ENCODE data around the gene CCDC144A.
"Not testable (repeated sequence)": the region's sequence is repeated elsewhere in the genome, so short reads cannot be mapped to it uniquely, and the experiment has no call there.

The CCDC144A gene

DNA sequence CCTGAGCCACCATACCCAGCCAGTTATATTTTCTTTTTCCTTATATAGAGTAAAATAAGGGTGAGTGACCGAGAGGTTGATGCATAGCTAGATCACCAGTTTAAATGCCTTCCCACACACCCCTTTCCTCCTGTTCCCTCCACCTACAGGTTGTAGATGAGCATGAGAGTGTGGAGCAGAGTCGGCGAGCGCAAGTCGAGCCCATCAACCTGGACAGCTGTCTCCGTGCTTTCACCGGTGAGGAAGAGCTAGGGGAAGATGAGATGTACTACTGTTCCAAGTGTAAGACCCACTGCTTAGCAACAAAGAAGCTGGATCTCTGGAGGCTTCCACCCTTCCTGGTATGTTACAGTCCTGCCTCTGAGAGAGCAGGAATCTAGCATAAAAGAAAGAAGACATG, 105.9 kb downstream of the CCDC144A start:
- not testable (repeated sequence) for H3K36me3 ChIP-seq (ENCODE audit: control insufficient read depth in 2 of 2, insufficient read depth in 2 of 2, low read length in 2 of 2); H3K9ac ChIP-seq (ENCODE audit: low read length in 2 of 2)

DNA sequence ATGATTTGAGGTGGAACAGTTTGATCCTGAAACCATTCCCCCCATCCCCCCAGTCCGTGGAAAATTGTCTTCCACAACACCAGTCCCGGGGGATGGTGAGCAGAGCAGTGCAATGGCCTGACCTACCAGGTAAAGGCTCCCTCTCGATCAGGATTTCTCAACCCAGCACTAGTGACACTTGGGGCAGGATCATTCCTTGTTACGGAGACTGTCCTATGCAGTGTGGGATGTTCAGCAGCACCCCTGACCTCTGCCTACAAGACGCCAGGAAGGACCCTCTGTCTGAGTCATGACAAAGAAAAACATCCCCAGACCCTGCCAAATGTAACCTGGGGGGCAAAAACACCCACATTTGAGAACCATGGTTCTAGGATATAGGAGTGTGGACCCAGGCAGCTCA, 114.8 kb downstream of the CCDC144A start:
- H3K27ac ChIP-seq (ENCODE audit: low read length); H3K36me3 ChIP-seq (ENCODE audit: control insufficient read depth in 2 of 2, insufficient read depth in 2 of 2, low read length in 2 of 2); H3K4me3 ChIP-seq (ENCODE audit: low read length in 2 of 2); H3K9ac ChIP-seq (ENCODE audit: low read length in 2 of 2); H3K27me3 ChIP-seq (ENCODE audit: control insufficient read depth in 1 of 2, insufficient read depth in 2 of 2, low read length in 2 of 2); H3K9me3 ChIP-seq (ENCODE audit: control insufficient read depth in 2 of 2, low read length in 2 of 2); H3K4me1 ChIP-seq (ENCODE audit: control insufficient read depth, insufficient read depth, low read length): not testable (repeated sequence)

More for the DNA sequence above, 105.9 kb downstream of the CCDC144A start:
- H3K27ac ChIP-seq (ENCODE audit: low read length); H3K4me3 ChIP-seq (ENCODE audit: low read length in 2 of 2); H3K4me1 ChIP-seq (ENCODE audit: control insufficient read depth, insufficient read depth, low read length); H3K27me3 ChIP-seq (ENCODE audit: control insufficient read depth in 1 of 2, insufficient read depth in 2 of 2, low read length in 2 of 2); H3K9me3 ChIP-seq (ENCODE audit: control insufficient read depth in 2 of 2, low read length in 2 of 2): not testable (repeated sequence)

DNA sequence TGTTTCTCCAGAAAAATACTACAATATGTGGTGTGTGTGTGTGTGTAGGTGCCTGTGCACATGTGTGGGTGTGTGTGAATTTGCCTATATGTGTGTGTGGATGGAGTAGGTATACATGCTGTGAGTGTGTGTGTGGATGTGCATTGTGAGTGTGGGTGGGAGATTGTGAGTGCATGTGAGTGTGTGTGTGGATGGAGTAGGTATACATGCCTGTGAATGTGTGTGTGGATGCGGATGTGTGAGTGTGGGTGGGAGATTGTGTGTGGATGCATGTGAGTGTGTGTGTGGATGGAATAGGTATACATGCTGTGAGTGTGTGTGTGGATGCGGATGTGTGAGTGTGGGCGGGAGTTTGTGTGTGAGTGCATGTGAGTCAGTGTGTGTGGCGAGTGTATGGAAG, 116.6 kb downstream of the CCDC144A start:
- not testable (repeated sequence) for H3K4me3 ChIP-seq (ENCODE audit: low read length in 2 of 2); H3K27me3 ChIP-seq (ENCODE audit: control insufficient read depth in 1 of 2, insufficient read depth in 2 of 2, low read length in 2 of 2); H3K27ac ChIP-seq (ENCODE audit: low read length); H3K9me3 ChIP-seq (ENCODE audit: control insufficient read depth in 2 of 2, low read length in 2 of 2); H3K4me1 ChIP-seq (ENCODE audit: control insufficient read depth, insufficient read depth, low read length); H3K9ac ChIP-seq (ENCODE audit: low read length in 2 of 2); H3K36me3 ChIP-seq (ENCODE audit: control insufficient read depth in 2 of 2, insufficient read depth in 2 of 2, low read length in 2 of 2)

DNA sequence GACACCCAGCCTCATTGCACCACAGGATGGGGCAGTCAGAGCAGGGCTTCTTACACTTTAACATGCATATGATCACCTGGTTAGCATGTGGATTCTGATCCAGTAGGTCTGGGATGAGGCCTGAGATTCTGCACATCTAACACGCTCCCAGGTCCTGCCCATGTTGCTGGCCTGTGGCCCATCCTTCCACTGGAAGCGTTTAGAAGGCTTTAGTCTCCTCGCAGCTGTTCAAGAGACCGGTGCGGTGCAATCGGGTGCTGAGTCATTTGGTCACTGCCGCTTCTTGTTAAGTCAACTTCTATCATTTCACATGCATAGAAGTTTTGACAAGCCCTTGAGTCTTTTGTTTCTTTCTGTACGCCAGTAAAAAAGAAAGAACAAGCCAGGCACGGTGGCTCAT, 117.6 kb downstream of the CCDC144A start:
- not testable (repeated sequence) for H3K36me3 ChIP-seq (ENCODE audit: control insufficient read depth in 2 of 2, insufficient read depth in 2 of 2, low read length in 2 of 2); H3K9me3 ChIP-seq (ENCODE audit: control insufficient read depth in 2 of 2, low read length in 2 of 2); H3K4me3 ChIP-seq (ENCODE audit: low read length in 2 of 2); H3K4me1 ChIP-seq (ENCODE audit: control insufficient read depth, insufficient read depth, low read length); H3K27ac ChIP-seq (ENCODE audit: low read length); H3K27me3 ChIP-seq (ENCODE audit: control insufficient read depth in 1 of 2, insufficient read depth in 2 of 2, low read length in 2 of 2); H3K9ac ChIP-seq (ENCODE audit: low read length in 2 of 2)

DNA sequence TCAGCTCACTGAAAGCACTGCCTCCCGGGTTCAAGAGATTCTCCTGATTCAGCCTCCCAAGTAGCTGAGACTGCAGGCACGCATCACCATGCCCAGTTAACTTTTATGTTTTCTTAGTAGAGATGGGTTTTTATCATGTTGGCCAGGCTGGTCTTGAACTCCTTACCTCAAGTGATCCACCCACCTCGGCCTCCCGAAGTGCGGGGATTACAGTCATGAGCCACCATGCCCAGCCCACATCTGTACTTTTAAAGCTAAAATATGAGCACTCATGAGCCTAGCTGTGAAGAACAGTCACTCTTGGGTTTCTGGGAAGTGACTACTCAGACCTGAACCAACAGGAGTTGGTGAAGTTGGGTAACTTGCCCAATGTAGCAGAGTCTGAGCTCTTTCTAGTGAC, 120.2 kb downstream of the CCDC144A start:
- not testable (repeated sequence) for H3K9ac ChIP-seq (ENCODE audit: low read length in 2 of 2); H3K27me3 ChIP-seq (ENCODE audit: control insufficient read depth in 1 of 2, insufficient read depth in 2 of 2, low read length in 2 of 2); H3K4me1 ChIP-seq (ENCODE audit: control insufficient read depth, insufficient read depth, low read length); H3K36me3 ChIP-seq (ENCODE audit: control insufficient read depth in 2 of 2, insufficient read depth in 2 of 2, low read length in 2 of 2); H3K27ac ChIP-seq (ENCODE audit: low read length); H3K4me3 ChIP-seq (ENCODE audit: low read length in 2 of 2); H3K9me3 ChIP-seq (ENCODE audit: control insufficient read depth in 2 of 2, low read length in 2 of 2)

DNA sequence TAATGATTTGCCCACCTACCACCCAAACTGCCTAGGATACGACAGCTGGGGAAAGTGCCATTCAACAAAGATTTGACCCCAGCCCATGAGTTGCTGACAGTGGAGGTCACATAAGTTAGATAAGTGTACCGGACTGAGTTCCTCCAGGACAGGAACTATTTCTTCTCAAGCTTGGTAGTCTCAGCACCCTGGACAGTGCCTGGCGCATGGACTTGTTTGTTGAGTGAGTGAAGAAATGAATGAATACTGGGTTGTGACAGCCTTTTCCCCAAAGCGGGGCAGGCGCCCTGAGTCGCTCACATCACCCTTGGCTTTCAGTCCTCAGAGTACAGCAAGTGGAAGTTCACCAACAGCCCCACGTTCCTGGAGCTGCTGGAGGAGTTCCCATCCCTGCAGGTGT, 122.1 kb downstream of the CCDC144A start:
- not testable (repeated sequence) for H3K4me1 ChIP-seq (ENCODE audit: control insufficient read depth, insufficient read depth, low read length); H3K27me3 ChIP-seq (ENCODE audit: control insufficient read depth in 1 of 2, insufficient read depth in 2 of 2, low read length in 2 of 2); H3K36me3 ChIP-seq (ENCODE audit: control insufficient read depth in 2 of 2, insufficient read depth in 2 of 2, low read length in 2 of 2); H3K4me3 ChIP-seq (ENCODE audit: low read length in 2 of 2); H3K27ac ChIP-seq (ENCODE audit: low read length); H3K9me3 ChIP-seq (ENCODE audit: control insufficient read depth in 2 of 2, low read length in 2 of 2); H3K9ac ChIP-seq (ENCODE audit: low read length in 2 of 2)

DNA sequence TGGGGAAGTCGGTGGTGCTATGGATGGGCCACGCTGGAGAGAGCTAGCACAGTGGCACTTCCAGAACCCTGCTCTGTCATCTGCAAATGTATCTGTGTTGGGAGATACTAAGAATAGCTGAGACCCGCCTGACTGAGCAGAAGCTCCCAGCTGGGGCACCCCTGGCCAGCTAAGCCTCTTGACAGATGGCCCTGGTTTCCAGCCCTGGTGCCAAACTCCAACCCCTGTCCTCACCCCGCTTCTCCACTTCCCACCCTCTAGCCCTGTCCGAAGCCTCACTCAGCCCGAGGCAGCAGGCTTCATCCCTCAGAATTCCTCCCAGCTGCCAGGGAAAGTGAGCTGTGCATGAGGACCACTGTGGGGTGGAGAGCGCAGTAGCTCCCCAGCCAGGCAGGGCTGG, 124.4 kb downstream of the CCDC144A start:
- Histone ChIP-seq H3K4me3 (ENCODE audit: low read length in 2 of 2) (no peak overlapping the region), H3K27ac (ENCODE audit: low read length) (no peak overlapping the region), H3K27me3 (ENCODE audit: control insufficient read depth in 1 of 2, insufficient read depth in 2 of 2, low read length in 2 of 2) (peaks cover 0 to 2% of the 10 kb centered on the region in 2 donors), H3K9me3 (ENCODE audit: control insufficient read depth in 2 of 2, low read length in 2 of 2) (no peaks in the 10 kb centered on the region), H3K9ac (ENCODE audit: low read length in 2 of 2) (no peak overlapping the region), H3K4me1 (ENCODE audit: control insufficient read depth, insufficient read depth, low read length) (peaks cover 1% of the 10 kb centered on the region), H3K36me3 (ENCODE audit: control insufficient read depth in 2 of 2, insufficient read depth in 2 of 2, low read length in 2 of 2) (no peaks in the 10 kb centered on the region)

DNA sequence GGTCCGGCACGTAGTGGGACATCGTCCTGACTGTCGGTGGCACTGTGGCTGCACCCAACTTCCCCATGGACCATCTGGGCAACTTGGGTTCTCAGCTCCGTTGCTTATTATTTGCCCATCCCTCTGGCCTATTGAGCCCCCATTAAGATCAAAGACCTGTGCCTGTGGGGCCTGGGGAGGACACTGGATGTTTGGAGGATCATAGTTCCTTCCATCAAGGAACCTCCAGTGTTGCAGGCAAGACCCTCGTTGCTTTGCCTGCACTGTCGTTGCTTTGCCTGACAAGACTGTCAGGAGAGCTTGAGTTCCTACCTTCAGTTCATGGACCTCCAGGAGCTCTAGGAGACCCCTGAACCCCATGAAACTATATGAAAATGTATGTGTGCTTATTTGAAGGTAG, 127.2 kb downstream of the CCDC144A start:
- no peaks in the 10 kb centered on the region for H3K36me3 ChIP-seq (ENCODE audit: control insufficient read depth in 2 of 2, insufficient read depth in 2 of 2, low read length in 2 of 2)
- H3K4me3 ChIP-seq (ENCODE audit: low read length in 2 of 2), result no peak overlapping the region
- peaks cover 19% of the 10 kb centered on the region for H3K4me1 ChIP-seq (ENCODE audit: control insufficient read depth, insufficient read depth, low read length)
- H3K9me3 ChIP-seq (ENCODE audit: control insufficient read depth in 2 of 2, low read length in 2 of 2), result no peaks in the 10 kb centered on the region
- peaks cover 0 to 2% of the 10 kb centered on the region in 2 donors for H3K27me3 ChIP-seq (ENCODE audit: control insufficient read depth in 1 of 2, insufficient read depth in 2 of 2, low read length in 2 of 2)
- H3K9ac ChIP-seq (ENCODE audit: low read length in 2 of 2), result no peak overlapping the region
- H3K27ac ChIP-seq (ENCODE audit: low read length), result no peak overlapping the region

DNA sequence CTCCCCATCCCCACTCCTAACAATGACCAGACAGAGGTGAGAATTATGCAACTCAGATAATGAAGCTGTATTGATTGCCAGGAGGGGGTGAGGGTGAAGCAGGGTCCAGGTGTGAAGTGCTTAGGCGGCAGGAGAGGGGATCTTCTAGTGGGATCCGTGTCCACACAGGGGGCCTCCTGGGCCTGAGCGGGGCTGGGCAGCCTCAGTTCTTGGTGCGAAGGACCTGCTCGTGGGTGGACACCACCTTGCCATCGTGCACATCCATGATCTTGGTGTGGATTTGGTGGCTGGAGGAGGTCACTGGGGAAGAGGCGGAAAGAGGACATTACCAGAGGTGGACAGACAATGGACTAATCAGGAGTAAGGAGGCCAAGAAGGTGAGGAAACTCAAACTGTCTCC, 127.9 kb downstream of the CCDC144A start:
- not testable (repeated sequence) for H3K27me3 ChIP-seq (ENCODE audit: control insufficient read depth in 1 of 2, insufficient read depth in 2 of 2, low read length in 2 of 2); H3K9me3 ChIP-seq (ENCODE audit: control insufficient read depth in 2 of 2, low read length in 2 of 2)

DNA sequence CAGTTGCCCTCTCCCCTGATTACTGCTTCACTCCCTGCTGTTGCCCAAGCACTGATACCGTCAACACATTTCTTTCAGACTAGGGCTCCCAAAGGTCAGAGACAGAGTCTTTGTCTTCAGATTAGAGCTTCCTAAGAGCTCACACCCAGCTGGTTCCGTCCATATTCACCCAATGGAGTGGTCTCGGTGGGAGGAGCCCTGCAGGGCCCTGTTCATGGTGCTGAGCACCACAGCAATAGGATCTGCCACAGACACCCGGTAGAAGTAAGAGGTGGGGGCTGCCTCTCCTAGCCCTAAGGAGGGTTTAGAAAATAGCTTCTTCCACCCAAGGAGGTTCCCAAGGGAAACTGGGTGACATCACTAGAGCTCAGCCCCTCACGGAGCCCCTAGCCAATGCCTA, 128.3 kb downstream of the CCDC144A start:
- H3K27ac ChIP-seq (ENCODE audit: low read length), result no peak overlapping the region
- H3K27me3 ChIP-seq (ENCODE audit: control insufficient read depth in 1 of 2, insufficient read depth in 2 of 2, low read length in 2 of 2), result peaks cover 0 to 2% of the 10 kb centered on the region in 2 donors
- H3K4me1 ChIP-seq (ENCODE audit: control insufficient read depth, insufficient read depth, low read length), result peaks cover 19% of the 10 kb centered on the region
- no peak overlapping the region for H3K4me3 ChIP-seq (ENCODE audit: low read length in 2 of 2)
- H3K36me3 ChIP-seq (ENCODE audit: control insufficient read depth in 2 of 2, insufficient read depth in 2 of 2, low read length in 2 of 2), result no peaks in the 10 kb centered on the region
- H3K9ac ChIP-seq (ENCODE audit: low read length in 2 of 2), result no peak overlapping the region
- no peaks in the 10 kb centered on the region for H3K9me3 ChIP-seq (ENCODE audit: control insufficient read depth in 2 of 2, low read length in 2 of 2)

More for the DNA sequence above, 127.9 kb downstream of the CCDC144A start:
- peaks cover 19% of the 10 kb centered on the region for H3K4me1 ChIP-seq (ENCODE audit: control insufficient read depth, insufficient read depth, low read length)
- not testable (repeated sequence) for H3K36me3 ChIP-seq (ENCODE audit: control insufficient read depth in 2 of 2, insufficient read depth in 2 of 2, low read length in 2 of 2); H3K4me3 ChIP-seq (ENCODE audit: low read length in 2 of 2); H3K9ac ChIP-seq (ENCODE audit: low read length in 2 of 2); H3K27ac ChIP-seq (ENCODE audit: low read length)

DNA sequence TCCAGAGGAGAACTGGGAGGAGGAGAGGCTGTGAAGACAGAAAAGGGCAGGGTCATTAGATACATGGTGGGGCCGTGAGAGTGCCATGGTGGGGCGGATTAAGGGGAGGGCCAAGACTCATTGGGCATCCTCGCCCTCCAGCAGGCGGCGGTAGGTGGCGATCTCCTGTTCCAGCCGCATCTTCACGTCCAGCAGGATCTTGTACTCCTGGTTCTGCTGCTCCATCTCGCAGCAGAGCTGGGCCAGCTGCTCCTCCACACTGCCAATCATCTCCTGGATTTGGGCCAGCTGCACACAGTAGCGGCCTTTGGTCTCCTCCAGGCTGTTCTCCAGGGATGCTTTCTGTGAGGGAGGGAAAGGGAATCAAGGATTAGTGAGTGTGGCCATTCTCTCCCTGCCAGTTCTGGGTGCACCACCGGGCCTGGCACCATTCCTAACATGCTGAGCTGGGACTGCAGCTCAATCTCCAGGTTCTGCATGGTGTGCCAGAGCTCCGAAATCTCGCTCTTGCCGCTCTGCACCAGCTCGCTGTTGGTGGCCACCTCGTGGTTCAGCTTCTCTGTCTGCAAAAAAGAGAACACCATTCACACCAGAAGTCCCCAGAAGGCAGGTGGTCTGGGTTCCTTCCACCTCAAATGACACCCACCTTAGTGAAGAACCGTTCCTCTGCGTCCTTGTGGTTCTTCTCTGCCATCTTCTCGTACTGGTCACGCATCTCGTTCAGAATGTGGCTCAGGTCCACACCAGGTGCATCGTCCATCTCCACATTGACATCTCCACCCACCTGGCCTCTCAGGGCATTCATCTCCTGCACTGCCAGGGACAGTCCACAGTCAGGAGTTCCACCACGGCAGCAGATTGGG, 129.0 kb downstream of the CCDC144A start:
- no peaks in the 10 kb centered on the region for H3K36me3 ChIP-seq (ENCODE audit: control insufficient read depth in 2 of 2, insufficient read depth in 2 of 2, low read length in 2 of 2)
- no peak overlapping the region for H3K9ac ChIP-seq (ENCODE audit: low read length in 2 of 2)
- H3K4me3 ChIP-seq (ENCODE audit: low read length in 2 of 2), result no peak overlapping the region
- peaks cover 0 to 2% of the 10 kb centered on the region in 2 donors for H3K27me3 ChIP-seq (ENCODE audit: control insufficient read depth in 1 of 2, insufficient read depth in 2 of 2, low read length in 2 of 2)
- H3K27ac ChIP-seq (ENCODE audit: low read length), result no peak overlapping the region
- peaks cover 19% of the 10 kb centered on the region for H3K4me1 ChIP-seq (ENCODE audit: control insufficient read depth, insufficient read depth, low read length)
- no peaks in the 10 kb centered on the region for H3K9me3 ChIP-seq (ENCODE audit: control insufficient read depth in 2 of 2, low read length in 2 of 2)

Measured in stomach smooth muscle (tissue), 2 donors.